Heart right ventricle (tissue), 16 donors: ENCODE measurements around the gene SEC61A1. TPM values are rescaled to one million over a fixed set of nuclear protein-coding genes. Genes with fewer than 3 reads are reported as not detected.

Experiments used
- ATAC-seq, 8 donors: fragments of 200-7000 bp; cut with Tn5 transposase; one replicate each; pipeline ENCODE4 v1.9.1; 2020; ENCODE audit warnings: mild to moderate bottlenecking in 8 of 8, moderate library complexity in 8 of 8, moderate number of reproducible peaks in 1 of 8
- DNase-seq, 2 donors: peaks; one replicate each; pipeline ENCODE4 v3.0.0-alpha.2; 2020
- H3K27ac ChIP-seq, 10 donors: fragments of 200-600 bp; sonication (generic) in 2 of 10; one replicate each; pipeline versions ENCODE4 v1.5.0 to v1.8.0; 2020 to 2022; ENCODE audit warnings: mild to moderate bottlenecking in 3 of 10
- H3K27me3 ChIP-seq, 7 donors: fragments of 200-600 bp; one replicate each; pipeline ENCODE4 v1.8.0; 2021 to 2022; ENCODE audit warnings: mild to moderate bottlenecking in 2 of 7
- H3K36me3 ChIP-seq, 9 donors: fragments of 200-600 bp; sonication (generic) in 1 of 9; one replicate each; pipeline versions ENCODE4 v1.5.0 to v1.8.0; 2020 to 2022; ENCODE audit warnings: mild to moderate bottlenecking in 2 of 9
- H3K4me1 ChIP-seq, 9 donors: fragments of 200-600 bp; sonication (generic) in 1 of 9; one replicate each; pipeline versions ENCODE4 v1.5.0 to v1.8.0; 2020 to 2022; ENCODE audit warnings: mild to moderate bottlenecking in 4 of 9
- H3K4me3 ChIP-seq, 10 donors: fragments of 200-600 bp; sonication (generic) in 2 of 10; one replicate each; pipeline versions ENCODE4 v1.5.0 to v1.8.0; 2020 to 2022; ENCODE audit warnings: mild to moderate bottlenecking in 7 of 10, moderate library complexity in 2 of 10
- H3K9me3 ChIP-seq, 11 donors: fragments of 200-600 bp in 10 of 11; sonication (generic) in 2 of 11; one replicate each; pipeline versions ENCODE4 v1.5.0 to v1.8.0; 2013 to 2022; ENCODE audit warnings: mild to moderate bottlenecking in 2 of 11, control low read depth in 1 of 11, moderate library complexity in 1 of 11
- CTCF ChIP-seq, 9 donors: fragments of 200-600 bp; sonication (generic) in 2 of 9; IDR thresholded peaks; one replicate each; pipeline versions ENCODE4 v1.5.0 to v1.8.0; 2021 to 2022; ENCODE audit warnings: antibody characterized with exemption in 9 of 9, mild to moderate bottlenecking in 5 of 9, moderate library complexity in 1 of 9
- WGBS, 2 donors: extraction: QIAGEN DNeasy Blood & Tissue Kit; methylation state at CpG; one replicate each; pipeline ENCODE4 v1.1.7; 2013; ENCODE audit warnings: inconsistent platforms in 1 of 2; 5-methylcytosine and 5-hydroxymethylcytosine counted together
- intact Hi-C, 10 donors: fragments of 100-400 bp; cut with DNase I; formaldehyde crosslinking; loops; one replicate each; pipeline versions ENCODE4 v1.11.1 to v1.14.2; 2022
- polyA plus RNA-seq, 2 donors: library from polyadenylated mRNA; stranded (reverse); fragments of 200-250 nt; gene quantifications; one replicate each; pipeline ENCODE4 v1.2.3, GENCODE V29; 2013
- total RNA-seq, 10 donors: library from RNA; stranded (reverse); fragmentation: NEBNext Ultra II Directional in 3 of 10; extraction: Animal tissue kit (Norgen Biotek cat#: 25700) in 3 of 10; gene quantifications; one replicate each; pipeline versions ENCODE4 v1.2.1 to v1.2.4, GENCODE V29; 2021 to 2023
- donor health status: Arrhythmogenic right ventricular cardiomyopathy.
- donor health status: ischemic (EF 13 %, LVEDD 7.1; RV severe dilation, severe dysfunction).
- donor health status: healthy with polysubstance abuse.
- donor health status: DM: no; HTN: yes; CAD: no.
- donor health status: DM: no; HTN: no; CAD: no.
- donor health status: ischemic (EF 25% LVEDD 6.9; RV normal size, moderate dysfunction).
- donor health status: ischemic (EF 25% LVEDD 5.7; RV mildly dilated, moderate dysfunction).
- donor health status: healthy.
- donor health status: DM: yes; HTN: yes; CAD: no.
- donor health status: Ischemic cardiomyopathy.
- donor health status: ischemic (EF 35%, LVEDD 5.7; RV mildly dilated, moderate dysfunction).
- donor health status: nonischemic (EF 11% LVEDD 7.7; RV severe dilation, severe dysfunction).
- donor health status: DM: yes; HTN: yes; CAD: no.
- donor health status: PGD.
- donor health status: ischemic (EF 29% LVEDD 5.4; RV normal size, mild dysfunction).
- donor health status: nonischemic (EF 23%, LVEDD 6.1; RV moderate dilation, normal function).

Gene SEC61A1
- total and polyA plus RNA-seq, 12 donors: 41.0 to 131 (median 62.1) TPM

DNA sequence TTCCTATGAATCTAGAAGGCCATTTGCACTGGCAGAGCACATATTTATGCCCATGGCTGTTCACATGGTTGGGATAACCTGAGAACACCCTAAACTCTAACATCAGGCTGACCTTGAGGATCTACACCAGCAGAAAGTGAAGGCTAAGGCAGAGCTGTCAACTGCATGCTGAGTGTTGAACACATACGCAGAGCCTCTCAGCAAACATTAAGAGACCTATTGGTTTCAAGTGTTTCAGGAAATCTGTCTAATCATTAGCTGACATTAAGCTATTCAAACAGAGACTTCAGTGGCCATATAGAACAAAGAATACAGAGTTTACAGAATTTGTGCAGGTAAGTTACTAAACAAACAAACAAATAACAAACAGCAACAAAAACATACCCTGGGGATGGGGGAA lies 16.1 kb upstream of the SEC61A1 start:
- H3K36me3 ChIP-seq: no peaks in the 10 kb centered on the region
- no peaks in the 10 kb centered on the region for H3K4me1 ChIP-seq
- ATAC-seq (no peak), DNase-seq (no peak)
- H3K27ac ChIP-seq: no peak overlapping the region
- no peak for TF ChIP-seq CTCF (IDR thresholded peaks at IDR 0.05)
- WGBS, 2 donors: 79 to 93% methylated on average over 1 of the region's 1 CpG
- H3K9me3 ChIP-seq: no peaks in the 10 kb centered on the region
- H3K27me3 ChIP-seq: no peaks in the 10 kb centered on the region
- intact Hi-C loops: no loop called here
- H3K4me3 ChIP-seq: no peak overlapping the region

DNA sequence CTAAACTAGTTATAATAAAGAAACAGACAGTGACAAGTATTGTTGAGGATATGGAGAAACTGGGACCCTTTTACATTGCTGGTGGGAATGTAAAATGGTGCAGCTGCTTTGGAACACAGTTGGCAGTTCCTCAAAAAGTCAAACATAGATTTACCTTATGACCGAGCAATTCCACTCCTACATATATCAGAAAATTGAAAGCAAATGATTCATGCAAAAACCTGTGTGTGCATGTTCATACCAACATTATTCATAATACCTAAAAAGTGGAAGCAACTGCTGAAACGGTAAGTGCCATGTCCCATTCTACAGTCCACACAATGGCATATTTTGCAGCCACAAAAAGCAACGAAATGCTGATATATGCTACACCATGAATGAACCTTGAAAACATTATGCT lies 12.2 kb upstream of the SEC61A1 start:
- intact Hi-C loops: no loop called here
- Histone ChIP-seq H3K4me3 (no peak overlapping the region), H3K36me3 (no peaks in the 10 kb centered on the region), H3K27me3 (no peaks in the 10 kb centered on the region), H3K27ac (no peak overlapping the region), H3K9me3 (no peaks in the 10 kb centered on the region), H3K4me1 (no peaks in the 10 kb centered on the region)
- DNase-seq (no peak), ATAC-seq (no peak)
- TF ChIP-seq CTCF (IDR thresholded peaks at IDR 0.05): no peak
- 85 to 89% methylated on average over 3 of the region's 3 CpGs for WGBS, 2 donors

DNA sequence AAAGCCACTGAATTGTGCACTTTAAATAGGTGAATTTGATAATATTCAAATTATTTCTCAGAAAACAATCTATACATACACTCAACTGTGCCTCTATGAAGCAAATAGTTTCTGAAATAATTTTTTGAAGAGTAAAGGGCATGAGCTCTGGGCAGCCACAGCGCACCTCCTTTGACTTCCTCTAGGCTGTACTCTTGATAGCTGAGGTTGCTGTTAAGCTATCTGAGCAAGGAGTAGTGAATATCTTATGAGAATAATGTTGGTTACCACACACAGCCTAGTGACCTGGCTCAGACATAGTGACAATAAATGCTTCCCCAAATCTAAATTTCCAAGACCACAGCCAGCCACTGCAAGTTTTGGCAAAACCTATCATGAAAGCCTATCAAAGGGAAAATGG lies 11.6 kb upstream of the SEC61A1 start:
- TF ChIP-seq CTCF (IDR thresholded peaks at IDR 0.05): no peak
- no peak overlapping the region for H3K27ac ChIP-seq
- 44 to 69% methylated on average over 1 of the region's 1 CpG for WGBS, 2 donors
- H3K36me3 ChIP-seq: no peaks in the 10 kb centered on the region
- H3K9me3 ChIP-seq: no peaks in the 10 kb centered on the region
- no peaks in the 10 kb centered on the region for H3K4me1 ChIP-seq
- H3K27me3 ChIP-seq: no peaks in the 10 kb centered on the region
- H3K4me3 ChIP-seq: no peak overlapping the region
- intact Hi-C loops: no loop called here
- DNase-seq: no peak
- no peak for ATAC-seq

DNA sequence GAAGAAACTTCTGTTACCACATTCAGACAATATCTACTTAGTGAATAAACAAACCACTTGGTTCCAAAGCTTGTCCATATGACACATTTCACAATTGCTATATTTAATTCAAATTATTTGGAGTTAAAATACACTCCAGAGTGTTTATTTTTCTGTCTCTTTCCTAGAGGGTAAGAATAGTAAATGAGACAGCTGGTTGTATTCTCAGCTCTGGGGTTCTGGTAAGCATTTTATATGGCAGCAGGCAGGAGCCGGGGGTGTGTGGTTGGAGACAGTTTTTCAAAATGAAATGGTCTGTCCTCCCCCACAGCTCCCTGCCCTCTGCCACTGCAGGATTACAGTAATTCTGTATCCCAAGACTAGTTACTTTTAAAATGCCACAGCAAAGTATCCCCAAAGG lies 10.9 kb upstream of the SEC61A1 start:
- 63 to 83% methylated on average over 1 of the region's 1 CpG for WGBS, 2 donors
- Histone ChIP-seq H3K27me3 (no peaks in the 10 kb centered on the region), H3K9me3 (no peaks in the 10 kb centered on the region)

More for the DNA sequence above, 10.9 kb upstream of the SEC61A1 start:
- intact Hi-C loops: no loop called here
- H3K4me3 ChIP-seq: no peak overlapping the region
- no peak for TF ChIP-seq CTCF (IDR thresholded peaks at IDR 0.05)
- DNase-seq (no peak), ATAC-seq (no peak)
- no peaks in the 10 kb centered on the region for H3K36me3 ChIP-seq
- no peaks in the 10 kb centered on the region for H3K4me1 ChIP-seq
- no peak overlapping the region for H3K27ac ChIP-seq
